Endothelial cell of umbilical vein (primary cell): ENCODE results near the gene HPSE2. TPM values are rescaled to one million over a fixed set of nuclear protein-coding genes. Genes with fewer than 3 reads are reported as not detected.

ENCODE experiments used
- BruUV-seq: library from RNA; stranded (reverse); fragments of 400-500 nt; replicated peaks from 2 replicates; lab custom pipeline; 2021; lab: Mats Ljungman, UMichigan
- CTCF ChIA-PET: fragments of 300-600, 350-600 bp; sonication (Branson Sonifier 250); formaldehyde crosslinking; loops from one replicate; lab custom pipeline; 2021; ENCODE audit warnings: antibody characterized with exemption, inconsistent platforms; lab: Charles Lee
- POLR2A ChIA-PET: fragments of 300-600, 350-600 bp; sonication (Branson Sonifier 250); formaldehyde crosslinking; loops from one replicate; lab custom pipeline; 2021; ENCODE audit warnings: antibody characterized with exemption, inconsistent platforms; lab: Charles Lee
- DNase-seq: peaks from one replicate; pipeline ENCODE4 v3.0.0-alpha.2; 2011; ENCODE audit warnings: low read depth, low spot score
- FAIRE-seq: peaks from 2 replicates; lab custom pipeline; 2011; peaks lifted over from hg19 to GRCh38; lab: Jason Lieb, UNC
- H2AFZ ChIP-seq: 2 replicates; pipeline ENCODE4 v1.6.0; 2012; ENCODE audit warnings: low read depth, low read length, control low read depth, inconsistent platforms
- H3K27ac ChIP-seq: 2 replicates; pipeline ENCODE4 v1.5.1; 2011; ENCODE audit warnings: low read depth, mild to moderate bottlenecking, control low read depth, low read length, moderate library complexity; ENCODE audit not compliant: insufficient read depth
- H3K27me3 ChIP-seq, 2 experiments: 2 replicates each; pipeline versions ENCODE4 v1.6.0 to v1.6.1; 2011; ENCODE audit warnings: low read length in 2 of 2, mixed read lengths in 1 of 2; ENCODE audit not compliant: control insufficient read depth in 2 of 2, insufficient read depth in 2 of 2
- H3K36me3 ChIP-seq, 2 experiments: 2 replicates in 1 of 2; 3 replicates in 1 of 2; pipeline ENCODE4 v1.5.1; 2011; ENCODE audit warnings: low read length in 2 of 2, mild to moderate bottlenecking in 1 of 2, moderate library complexity in 1 of 2; ENCODE audit not compliant: control insufficient read depth in 2 of 2, insufficient read depth in 2 of 2; ENCODE audit errors: extremely low read depth in 1 of 2
- H3K4me1 ChIP-seq: 3 replicates; pipeline ENCODE4 v1.5.1; 2011; ENCODE audit warnings: mild to moderate bottlenecking, low read length; ENCODE audit not compliant: control insufficient read depth, insufficient read depth; ENCODE audit errors: extremely low read depth
- H3K4me2 ChIP-seq: 2 replicates; pipeline ENCODE4 v1.6.1; 2011; ENCODE audit warnings: low read length, control low read depth, mixed read lengths; ENCODE audit not compliant: insufficient read depth
- H3K4me3 ChIP-seq, 3 experiments: fragments of 200-600 bp in 1 of 3; sonication (generic), shearing (Covaris generic) in 1 of 3; replicated peaks in 1 of 3; 2 replicates each; pipeline ENCODE4 v1.5.1; 2011 to 2016; ENCODE audit warnings: control low read depth in 3 of 3, low read length in 3 of 3, mild to moderate bottlenecking in 2 of 3, inconsistent platforms in 1 of 3, low read depth in 1 of 3, moderate library complexity in 1 of 3; ENCODE audit not compliant: insufficient read depth in 1 of 3
- H3K79me2 ChIP-seq: 2 replicates; pipeline ENCODE4 v1.6.0; 2012; ENCODE audit warnings: low read length, inconsistent platforms; ENCODE audit not compliant: control insufficient read depth, insufficient read depth
- H3K9ac ChIP-seq: replicated peaks from 2 replicates; pipeline ENCODE3; 2011; ENCODE audit warnings: low read length, control low read depth; ENCODE audit not compliant: insufficient read depth; ENCODE audit errors: extremely low read depth
- H3K9me1 ChIP-seq: replicated peaks from 3 replicates; pipeline ENCODE4 v1.6.0; 2011; ENCODE audit warnings: mild to moderate bottlenecking, low read length; ENCODE audit not compliant: control insufficient read depth, insufficient read depth; ENCODE audit errors: extremely low read depth
- H3K9me3 ChIP-seq: replicated peaks from 2 replicates; pipeline ENCODE4 v1.5.1; 2012; ENCODE audit warnings: low read length, inconsistent platforms; ENCODE audit not compliant: control insufficient read depth, insufficient read depth
- H4K20me1 ChIP-seq: replicated peaks from 2 replicates; pipeline ENCODE3; 2011; ENCODE audit warnings: mild to moderate bottlenecking, low read length; ENCODE audit not compliant: control insufficient read depth, insufficient read depth; ENCODE audit errors: extremely low read depth
- CTCF ChIP-seq, 2 donors: IDR thresholded peaks; 1 replicate in 1 of 2; 2 replicates in 1 of 2; pipeline ENCODE4 v1.5.1; 2011; ENCODE audit warnings: low read length in 2 of 2, mild to moderate bottlenecking in 2 of 2, moderate library complexity in 2 of 2, control low read depth in 1 of 2, inconsistent platforms in 1 of 2, low read depth in 1 of 2; ENCODE audit not compliant: insufficient read depth in 1 of 2; ENCODE audit errors: extremely low read depth in 1 of 2
- EZH2 ChIP-seq: IDR thresholded peaks from 2 replicates; pipeline ENCODE4 v1.6.1; 2012; ENCODE audit warnings: borderline replicate concordance, low read depth, mild to moderate bottlenecking, moderate library complexity, low read length, inconsistent platforms; ENCODE audit not compliant: severe bottlenecking
- FOS ChIP-seq: IDR thresholded peaks from 2 replicates; pipeline ENCODE4 v1.6.1; 2011; ENCODE audit warnings: mild to moderate bottlenecking, low read length, moderate library complexity, borderline replicate concordance; ENCODE audit not compliant: insufficient read depth
- GATA2 ChIP-seq: IDR thresholded peaks from 2 replicates; pipeline ENCODE4 v1.7.0; 2011; ENCODE audit warnings: low read depth, mild to moderate bottlenecking, moderate library complexity, mixed read lengths, low read length; ENCODE audit not compliant: insufficient read length, insufficient read depth
- JUN ChIP-seq: IDR thresholded peaks from 2 replicates; pipeline ENCODE4 v1.6.1; 2011; ENCODE audit warnings: borderline replicate concordance, low read depth; ENCODE audit not compliant: insufficient read length, insufficient read depth
- MAX ChIP-seq: IDR thresholded peaks from 2 replicates; pipeline ENCODE4 v1.6.1; 2011; ENCODE audit not compliant: insufficient read depth, insufficient read length
- MYC ChIP-seq: IDR thresholded peaks from one replicate; pipeline ENCODE4 v1.6.1; 2011; ENCODE audit warnings: mild to moderate bottlenecking, low read depth, low read length
- POLR2A ChIP-seq: IDR thresholded peaks from 2 replicates; pipeline ENCODE4 v1.6.1; 2012; ENCODE audit warnings: low read depth, mild to moderate bottlenecking, control low read depth, low read length
- POLR2AphosphoS5 ChIP-seq: IDR thresholded peaks from 2 replicates; pipeline ENCODE4 v1.6.1; 2012; ENCODE audit warnings: low read depth, mild to moderate bottlenecking, control low read depth, low read length, moderate library complexity; ENCODE audit not compliant: insufficient read depth
- dilution Hi-C: fragments of 300-500 bp; cut with MboI; formaldehyde crosslinking; loops from one replicate; pipeline ENCODE4 v1.15.0; 2019; ENCODE audit warnings: low sequenced_read_pairs; ENCODE audit not compliant: extremely low pct_ligation_motif_present
- intact Hi-C: fragments of 100-400 bp; cut with micrococcal nuclease; formaldehyde crosslinking; loops from one replicate; pipeline ENCODE4 v1.10.0; 2022
- polyA plus RNA-seq, 4 experiments: library from polyadenylated mRNA; depleted of rRNA in 3 of 4; stranded (reverse) in 3 of 4; unstranded in 1 of 4; fragments of >200 nt; gene quantifications; 2 replicates each; pipeline versions ENCODE4 v1.2.1 to v1.2.3, GENCODE V29; 2011 to 2012; ENCODE audit warnings: missing spikeins in 1 of 4
- total RNA-seq: library from RNA; stranded (reverse); gene quantifications from 2 replicates; pipeline ENCODE4 v1.2.3, GENCODE V29; 2021

The HPSE2 gene
- total and polyA plus RNA-seq, 2 donors (not counting 3 experiments of a cell fraction or from before 2014, with no cell fraction given), result not detected

DNA sequence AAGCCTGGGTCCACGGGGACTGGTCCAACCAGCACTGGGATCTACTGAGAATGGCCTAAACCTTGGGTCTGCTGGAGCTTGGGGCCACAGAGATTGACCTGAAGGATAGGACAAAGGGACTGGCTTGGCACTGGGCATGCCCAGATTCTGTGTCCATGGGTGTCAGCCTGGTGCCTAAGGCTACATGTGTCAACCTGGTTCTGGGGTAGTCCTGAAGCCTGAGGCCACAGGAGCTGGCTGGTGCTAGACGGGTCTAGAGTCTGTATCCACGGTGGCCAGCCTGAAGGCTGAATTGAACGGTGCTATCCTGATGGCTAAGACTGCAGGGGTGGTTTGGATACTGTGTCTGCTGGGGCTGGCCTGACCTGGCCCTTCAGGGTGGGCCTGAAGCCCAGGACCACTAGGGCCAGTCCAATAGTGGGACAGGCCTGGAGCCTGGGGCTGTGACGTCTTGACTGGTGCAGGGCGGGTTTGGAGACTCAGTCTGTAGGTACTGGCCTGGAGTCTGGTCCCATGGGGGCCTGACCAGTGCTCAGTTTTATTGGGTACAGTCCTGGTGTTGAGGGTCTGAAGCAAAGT is 636.5 kb downstream of the HPSE2 start:
- no peak overlapping the region for H3K9ac ChIP-seq
- H3K36me3 ChIP-seq, result no peaks in the 10 kb centered on the region
- no peak for FAIRE-seq
- intact Hi-C loops, result no loop called here
- no peaks in the 10 kb centered on the region for H3K27me3 ChIP-seq
- CTCF ChIA-PET, result no interaction called here
- H3K4me3 ChIP-seq, result no peak overlapping the region
- POLR2A ChIA-PET, result no interaction called here
- no TSS peak for BruUV-seq
- H3K79me2 ChIP-seq, result no peaks in the 10 kb centered on the region
- H3K27ac ChIP-seq, result no peak overlapping the region
- no peak for DNase-seq
- no peaks in the 10 kb centered on the region for H3K9me3 ChIP-seq
- no peaks in the 10 kb centered on the region for H3K9me1 ChIP-seq
- no peaks in the 10 kb centered on the region for H4K20me1 ChIP-seq
- dilution Hi-C loops, result no loop called here
- H3K4me1 ChIP-seq, result no peaks in the 10 kb centered on the region
- no peak overlapping the region for H2AFZ ChIP-seq
- no peak overlapping the region for H3K4me2 ChIP-seq
- TF ChIP-seq EZH2 (no peak), CTCF (IDR thresholded peaks at IDR 0.05; ENCODE audit: extremely low read depth in 1 of 2, insufficient read depth in 1 of 2, low read depth in 1 of 2, low read length in 2 of 2) (no peak), POLR2AphosphoS5 (no peak), FOS (no peak), POLR2A (no peak), JUN (no peak), MYC (no peak), GATA2 (no peak), MAX (no peak)
